B cell (primary cell): ENCODE measurements around the gene TIGD3. TPM values are rescaled to one million over a fixed set of nuclear protein-coding genes. Genes with fewer than 3 reads are reported as not detected.

Experiments
- ATAC-seq: fragments of 200-7000 bp; cut with Tn5 transposase; one replicate; pipeline ENCODE4 v1.10.0; 2021; ENCODE audit warnings: low read depth, mild to moderate bottlenecking, moderate number of reproducible peaks, moderate library complexity
- CTCF ChIA-PET: fragments of 350-600 bp; sonication (Branson Sonifier 250); formaldehyde crosslinking; loops from one replicate; lab custom pipeline; 2021; ENCODE audit warnings: antibody characterized with exemption, inconsistent platforms; lab: Charles Lee
- POLR2A ChIA-PET: fragments of 350-600 bp; sonication (Branson Sonifier 250); formaldehyde crosslinking; loops from one replicate; lab custom pipeline; 2021; ENCODE audit warnings: antibody characterized with exemption; lab: Charles Lee
- DNase-seq: peaks from one replicate; pipeline ENCODE4 v3.0.0; 2013
- H2AFZ ChIP-seq: 2 replicates; pipeline ENCODE4 v1.6.1; 2012; ENCODE audit warnings: mild to moderate bottlenecking, low read depth, low read length; ENCODE audit not compliant: insufficient read depth, poor library complexity, severe bottlenecking
- H3K27ac ChIP-seq, 2 donors: 1 replicate in 1 of 2; 2 replicates in 1 of 2; pipeline ENCODE4 v1.5.1; 2012 to 2013; ENCODE audit warnings: low read length in 2 of 2, mild to moderate bottlenecking in 2 of 2, moderate library complexity in 1 of 2
- H3K27me3 ChIP-seq, 4 experiments: fragments of 200-600 bp in 1 of 4; sonication (generic) in 1 of 4; replicated peaks in 1 of 4; 1 replicate in 2 of 4; 2 replicates in 2 of 4; pipeline versions ENCODE4 v1.6.1 to v1.7.0; 2013 to 2016; ENCODE audit warnings: low read length in 3 of 4, mild to moderate bottlenecking in 2 of 4, mixed read lengths in 1 of 4, moderate library complexity in 1 of 4; ENCODE audit not compliant: insufficient read depth in 4 of 4, control insufficient read depth in 3 of 4; ENCODE audit errors: control extremely low read depth in 1 of 4
- H3K36me3 ChIP-seq, 2 experiments: replicated peaks in 1 of 2; 1 replicate in 1 of 2; 2 replicates in 1 of 2; pipeline versions ENCODE4 v1.6.1 to v1.7.1; 2013; ENCODE audit warnings: low read length in 1 of 2; ENCODE audit not compliant: insufficient read depth in 2 of 2, control insufficient read depth in 1 of 2; ENCODE audit errors: control extremely low read depth in 1 of 2, extremely low read depth in 1 of 2
- H3K4me1 ChIP-seq, 2 donors: fragments of 200-600 bp in 1 of 2; sonication (generic) in 1 of 2; 1 replicate in 1 of 2; 2 replicates in 1 of 2; pipeline versions ENCODE4 v1.5.1 to v1.6.1; 2013 to 2017; ENCODE audit warnings: low read length in 2 of 2; ENCODE audit not compliant: control insufficient read depth in 2 of 2, insufficient read depth in 2 of 2
- H3K4me2 ChIP-seq: replicated peaks from 2 replicates; pipeline ENCODE3; 2012; ENCODE audit warnings: mild to moderate bottlenecking, low read depth, low read length; ENCODE audit not compliant: poor library complexity, severe bottlenecking
- H3K4me3 ChIP-seq, 5 experiments: fragments of 200-600 bp in 1 of 5; sonication (generic) in 1 of 5; 1 replicate in 3 of 5; 2 replicates in 2 of 5; pipeline versions ENCODE4 v1.5.1 to v1.7.0; 2011 to 2016; ENCODE audit warnings: low read length in 4 of 5, mild to moderate bottlenecking in 4 of 5, low read depth in 2 of 5, control low read depth in 1 of 5, moderate library complexity in 1 of 5; ENCODE audit not compliant: insufficient read depth in 1 of 5; ENCODE audit errors: control extremely low read depth in 1 of 5, extremely low read depth in 1 of 5
- H3K79me2 ChIP-seq: fragments of 200-600 bp; sonication (generic); one replicate; pipeline ENCODE4 v1.6.0; 2016; ENCODE audit warnings: low read length; ENCODE audit not compliant: control insufficient read depth, insufficient read depth
- H3K9ac ChIP-seq: fragments of 200-600 bp; sonication (generic); 2 replicates; pipeline ENCODE4 v1.6.1; 2017; ENCODE audit warnings: mild to moderate bottlenecking, low read length, moderate library complexity
- H3K9me3 ChIP-seq, 3 donors: one replicate each; pipeline versions ENCODE4 v1.6.1 to v1.7.1; 2013; ENCODE audit warnings: low read length in 2 of 3; ENCODE audit not compliant: control insufficient read depth in 2 of 3, insufficient read depth in 1 of 3; ENCODE audit errors: control extremely low read depth in 1 of 3
- H4K20me1 ChIP-seq: 2 replicates; pipeline ENCODE4 v1.6.0; 2012; ENCODE audit warnings: mild to moderate bottlenecking, low read length; ENCODE audit not compliant: insufficient read depth, control insufficient read depth, poor library complexity, severe bottlenecking
- H3K27ac Mint-ChIP-seq: one replicate; pipeline ENCODE4 v1.8.0; 2021; ENCODE audit warnings: mixed read lengths
- H3K27me3 Mint-ChIP-seq: one replicate; pipeline ENCODE4 v1.8.0; 2021; ENCODE audit warnings: mixed read lengths
- H3K4me1 Mint-ChIP-seq: one replicate; pipeline ENCODE4 v1.8.0; 2021; ENCODE audit warnings: mixed read lengths
- H3K4me3 Mint-ChIP-seq: one replicate; pipeline ENCODE4 v1.8.0; 2021; ENCODE audit warnings: mixed read lengths
- H3K9me3 Mint-ChIP-seq: one replicate; pipeline ENCODE4 v1.8.0; 2022; ENCODE audit warnings: mixed read lengths; ENCODE audit not compliant: insufficient read depth
- CTCF ChIP-seq: fragments of 200-600 bp; IDR thresholded peaks from one replicate; pipeline ENCODE4 v1.8.0; 2022; ENCODE audit warnings: antibody characterized with exemption, mild to moderate bottlenecking
- EZH2 ChIP-seq: IDR thresholded peaks from 2 replicates; pipeline ENCODE4 v1.6.1; 2012; ENCODE audit warnings: borderline replicate concordance, low read depth, mild to moderate bottlenecking, moderate library complexity, low read length; ENCODE audit not compliant: insufficient read depth, poor library complexity, severe bottlenecking
- WGBS: methylation state at CpG from one replicate; pipeline ENCODE4 v1.1.5; 2013; ENCODE audit warnings: missing lambda C conversion rate; ENCODE audit not compliant: insufficient coverage; 5-methylcytosine and 5-hydroxymethylcytosine counted together
- intact Hi-C: fragments of 100-400 bp; cut with micrococcal nuclease; formaldehyde crosslinking; loops from one replicate; pipeline ENCODE4 v1.10.0; 2022
- polyA plus RNA-seq: library from polyadenylated mRNA; depleted of rRNA; stranded (reverse); fragments of >200 nt; gene quantifications from 2 replicates; pipeline ENCODE4 v1.2.3, GENCODE V29; 2012
- total RNA-seq, 2 donors: library from RNA; stranded (reverse); fragments of 120-200 nt in 1 of 2; gene quantifications; 1 replicate in 1 of 2; 2 replicates in 1 of 2; pipeline versions ENCODE4 v1.2.3 to v1.2.4, GENCODE V29; 2013 to 2022

TIGD3 gene
- total and polyA plus RNA-seq, 2 donors (not counting 1 experiment from before 2014, with no cell fraction given), result 3.8 to 6.1 TPM

GRCh38 chr11:65396769-65397745 is 42.5 kb downstream of the TIGD3 start:
- peaks cover 0 to 76% of the 10 kb centered on the region in 2 experiments for H3K36me3 ChIP-seq
- intact Hi-C loops, result no loop called here
- CTCF ChIA-PET, result no interaction called here
- no peaks in the 10 kb centered on the region for H3K9me3 Mint-ChIP-seq
- no peak overlapping the region for H3K4me3 Mint-ChIP-seq
- H3K9me3 ChIP-seq, result no peaks in the 10 kb centered on the region
- H4K20me1 ChIP-seq, result peaks cover 16% of the 10 kb centered on the region
- H3K79me2 ChIP-seq, result peaks cover 30% of the 10 kb centered on the region
- peak overlapping the region; percentile 1 for H3K27ac Mint-ChIP-seq
- H3K4me2 ChIP-seq, result no peak overlapping the region
- no peak for DNase-seq
- H3K4me3 ChIP-seq, result no peak overlapping the region
- POLR2A ChIA-PET, result interaction anchor here (0.6 to 0.8 kb wide), 2 partner anchors 10 to 122 kb away, joined by 3 to 9 read pairs; partner anchors contain the start of gene FRMD8
- no peak overlapping the region for H2AFZ ChIP-seq
- peaks cover 6% of the 10 kb centered on the region for H3K4me1 Mint-ChIP-seq
- no peak overlapping the region for H3K27ac ChIP-seq
- 94% methylated on average over 38 of the region's 38 CpGs for WGBS
- no peaks in the 10 kb centered on the region for H3K4me1 ChIP-seq
- no peak for TF ChIP-seq CTCF
- no peak for TF ChIP-seq EZH2
- no peak for ATAC-seq
- no peaks in the 10 kb centered on the region for H3K27me3 ChIP-seq
- no peaks in the 10 kb centered on the region for H3K27me3 Mint-ChIP-seq
- H3K9ac ChIP-seq, result no peak overlapping the region

GRCh38 chr11:65398362-65398910 is 43.9 kb downstream of the TIGD3 start:
- peaks cover 2% of the 10 kb centered on the region for H4K20me1 ChIP-seq
- no peaks in the 10 kb centered on the region for H3K27me3 ChIP-seq
- POLR2A ChIA-PET, result interaction anchor here (0.6 kb wide), 1 partner anchor 9 kb away, joined by 3 read pairs; no protein-coding TSS in a partner anchor
- Mint-ChIP-seq H3K27me3 (no peaks in the 10 kb centered on the region), H3K4me3 (no peak overlapping the region), H3K27ac (no peak overlapping the region), H3K9me3 (no peaks in the 10 kb centered on the region), H3K4me1 (peaks cover 6% of the 10 kb centered on the region)
- H3K4me2 ChIP-seq, result no peak overlapping the region
- intact Hi-C loops, result no loop called here
- no peak overlapping the region for H3K27ac ChIP-seq
- H3K4me3 ChIP-seq, result no peak overlapping the region
- peaks cover 4 to 8% of the 10 kb centered on the region in 2 donors for H3K4me1 ChIP-seq
- CTCF ChIA-PET, result interaction anchor here (1.1 kb wide), 1 partner anchor 16 kb away, joined by 4 read pairs; no protein-coding TSS in a partner anchor
- DNase-seq (no peak), ATAC-seq (no peak)
- TF ChIP-seq EZH2 (no peak), CTCF (no peak)
- H3K36me3 ChIP-seq, result peaks cover 0 to 66% of the 10 kb centered on the region in 2 experiments
- 91% methylated on average over 12 of the region's 16 CpGs for WGBS
- H3K9ac ChIP-seq, result no peak overlapping the region
- H3K9me3 ChIP-seq, result no peaks in the 10 kb centered on the region
- peaks cover 17% of the 10 kb centered on the region for H3K79me2 ChIP-seq
- no peak overlapping the region for H2AFZ ChIP-seq
